ENCODE data around the gene PRRX1.

GRCh38 chr1:170619241-170620028, 44.5 kb upstream of the PRRX1 start:
- TF ChIP-seq, protein P1, sequence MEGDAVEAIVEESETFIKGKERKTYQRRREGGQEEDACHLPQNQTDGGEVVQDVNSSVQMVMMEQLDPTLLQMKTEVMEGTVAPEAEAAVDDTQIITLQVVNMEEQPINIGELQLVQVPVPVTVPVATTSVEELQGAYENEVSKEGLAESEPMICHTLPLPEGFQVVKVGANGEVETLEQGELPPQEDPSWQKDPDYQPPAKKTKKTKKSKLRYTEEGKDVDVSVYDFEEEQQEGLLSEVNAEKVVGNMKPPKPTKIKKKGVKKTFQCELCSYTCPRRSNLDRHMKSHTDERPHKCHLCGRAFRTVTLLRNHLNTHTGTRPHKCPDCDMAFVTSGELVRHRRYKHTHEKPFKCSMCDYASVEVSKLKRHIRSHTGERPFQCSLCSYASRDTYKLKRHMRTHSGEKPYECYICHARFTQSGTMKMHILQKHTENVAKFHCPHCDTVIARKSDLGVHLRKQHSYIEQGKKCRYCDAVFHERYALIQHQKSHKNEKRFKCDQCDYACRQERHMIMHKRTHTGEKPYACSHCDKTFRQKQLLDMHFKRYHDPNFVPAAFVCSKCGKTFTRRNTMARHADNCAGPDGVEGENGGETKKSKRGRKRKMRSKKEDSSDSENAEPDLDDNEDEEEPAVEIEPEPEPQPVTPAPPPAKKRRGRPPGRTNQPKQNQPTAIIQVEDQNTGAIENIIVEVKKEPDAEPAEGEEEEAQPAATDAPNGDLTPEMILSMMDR (conservative IDR thresholded peaks at IDR 0.05; ENCODE audit: low read depth, low read length), result no peak
- TF ChIP-seq EZH2 (IDR thresholded peaks at IDR 0.05; ENCODE audit: borderline replicate concordance, low read depth, low read length, poor library complexity, severe bottlenecking), result no peak
